CD4-positive, alpha-beta T cell (primary cell): ENCODE measurements around the gene MCU. TPM values are rescaled to one million over a fixed set of nuclear protein-coding genes. Genes with fewer than 3 reads are reported as not detected.
"Not testable (repeated sequence)": the region's sequence is repeated elsewhere in the genome, so short reads cannot be mapped to it uniquely, and the experiment has no call there.

ENCODE experiments used
- ATAC-seq: fragments of 200-7000 bp; cut with Tn5 transposase; one replicate; pipeline ENCODE4 v1.10.0; 2022; ENCODE audit warnings: mild to moderate bottlenecking; ENCODE audit not compliant: poor library complexity
- CTCF ChIA-PET: fragments of 350-600 bp; sonication (Branson Sonifier 250); formaldehyde crosslinking; loops from one replicate; lab custom pipeline; 2021; ENCODE audit warnings: antibody characterized with exemption, inconsistent platforms; lab: Charles Lee
- POLR2A ChIA-PET: fragments of 350-600 bp; sonication (Branson Sonifier 250); formaldehyde crosslinking; loops from one replicate; lab custom pipeline; 2021; ENCODE audit warnings: antibody characterized with exemption, inconsistent platforms; lab: Charles Lee
- DNase-seq, 14 experiments: peaks; one replicate each; pipeline ENCODE4 v3.0.0-alpha.2; 2013 to 2020; ENCODE audit warnings: mixed read lengths in 2 of 14
- H3K27ac ChIP-seq, 2 donors: one replicate each; pipeline versions ENCODE4 v1.5.1 to v1.7.0; 2013; ENCODE audit warnings: low read length in 2 of 2, low read depth in 1 of 2, mild to moderate bottlenecking in 1 of 2
- H3K27me3 ChIP-seq, 2 experiments: 1 replicate in 1 of 2; 2 replicates in 1 of 2; pipeline versions ENCODE4 v1.6.1 to v1.7.0; 2013; ENCODE audit warnings: low read length in 2 of 2, control low read depth in 1 of 2, mild to moderate bottlenecking in 1 of 2, moderate library complexity in 1 of 2; ENCODE audit not compliant: insufficient read depth in 2 of 2, control insufficient read depth in 1 of 2
- H3K36me3 ChIP-seq: one replicate; pipeline ENCODE4 v1.6.1; 2013; ENCODE audit warnings: low read length, control low read depth; ENCODE audit not compliant: insufficient read depth
- H3K4me1 ChIP-seq: one replicate; pipeline ENCODE4 v1.6.1; 2013; ENCODE audit warnings: low read length, control low read depth; ENCODE audit not compliant: insufficient read depth
- H3K4me3 ChIP-seq: one replicate; pipeline ENCODE4 v1.5.1; 2013; ENCODE audit warnings: mild to moderate bottlenecking, low read length, moderate library complexity
- H3K9me3 ChIP-seq, 2 experiments: 1 replicate in 1 of 2; 2 replicates in 1 of 2; pipeline versions ENCODE4 v1.6.1 to v1.7.0; 2013; ENCODE audit warnings: low read length in 2 of 2, mild to moderate bottlenecking in 2 of 2, control low read depth in 1 of 2, moderate library complexity in 1 of 2; ENCODE audit not compliant: control insufficient read depth in 1 of 2, insufficient read depth in 1 of 2
- H3K27ac Mint-ChIP-seq: one replicate; pipeline ENCODE4 v1.8.0; 2020; ENCODE audit warnings: mixed read lengths
- H3K27me3 Mint-ChIP-seq: one replicate; pipeline ENCODE4 v1.8.0; 2021; ENCODE audit warnings: mixed read lengths
- H3K36me3 Mint-ChIP-seq: one replicate; pipeline ENCODE4 v1.8.0; 2021; ENCODE audit warnings: low read depth, mixed read lengths
- H3K4me1 Mint-ChIP-seq: one replicate; pipeline ENCODE4 v1.8.0; 2021; ENCODE audit warnings: low read depth, mixed read lengths
- H3K4me3 Mint-ChIP-seq: one replicate; pipeline ENCODE4 v1.8.0; 2020; ENCODE audit warnings: mild to moderate bottlenecking, mixed read lengths
- H3K9me3 Mint-ChIP-seq: one replicate; pipeline ENCODE4 v1.8.0; 2020; ENCODE audit warnings: mixed read lengths
- CTCF ChIP-seq: fragments of 200-600 bp; IDR thresholded peaks from one replicate; pipeline ENCODE4 v1.8.0; 2022; ENCODE audit warnings: antibody characterized with exemption, mild to moderate bottlenecking
- intact Hi-C, 2 experiments: fragments of 100-400 bp; cut with DNase I in 1 of 2; cut with micrococcal nuclease in 1 of 2; formaldehyde crosslinking; loops; one replicate each; pipeline versions ENCODE4 v1.15.1 to v1.9.0; 2023 to 2025; cut with DNase I, micrococcal nuclease
- polyA plus RNA-seq, 2 donors: library from polyadenylated mRNA; unstranded; fragments of 120-200 nt; gene quantifications; one replicate each; pipeline ENCODE4 v1.2.1, GENCODE V29; 2013
- total RNA-seq, 174 experiments: library from RNA in 2 of 174; stranded (reverse) in 2 of 174; gene quantifications; one replicate each; pipeline ENCODE4 v1.2.3 and lab custom pipeline; 2021 to 2026

Gene MCU
- total RNA-seq (10 to 100 TPM; 10.3 to 12.0 TPM), total RNA-seq (lab: John Stamatoyannopoulos, UW) (4.5 to 30.2 (median 14.6) reads per million in 172 experiments)
- 10.5 TPM for polyA plus RNA-seq (2013, experiment 1 of 2)
- 12.4 TPM for polyA plus RNA-seq (2013, experiment 2 of 2)

- Histone ChIP-seq H3K9me3 (no peaks in the 10 kb centered on the region), H3K4me1 (peaks cover 10% of the 10 kb centered on the region), H3K4me3 (peak within 1 kb of the TSS; percentile 79), H3K36me3 (no peaks in the 10 kb centered on the region), H3K27ac (peak within 1 kb of the TSS in 1 of 2 donors; percentile 24), H3K27me3 (no peaks in the 10 kb centered on the region)
- CTCF ChIA-PET, result interaction anchor here (0.6 to 1.3 kb wide), 4 partner anchors 67 to 643 kb away, joined by 3 to 7 read pairs (median 5); partner anchors contain the start of gene MICU1
- ATAC-seq, result peak; percentile 96
- Mint-ChIP-seq H3K9me3 (no peaks in the 10 kb centered on the region), H3K36me3 (no peaks in the 10 kb centered on the region), H3K27ac (peak within 1 kb of the TSS; percentile 41), H3K4me1 (peaks cover 43% of the 10 kb centered on the region), H3K4me3 (peak within 1 kb of the TSS; percentile 91), H3K27me3 (no peaks in the 10 kb centered on the region)
- peak; percentile 86 to 96 (median 92) for DNase-seq
- TF ChIP-seq CTCF, result no peak
- POLR2A ChIA-PET, result interaction anchor here (0.6 to 1.5 kb wide), 20 partner anchors 8 to 1894 kb away, joined by 3 to 13 read pairs (median 3); partner anchors contain the start of genes ANXA7, DNAJB12, DNAJC9 and MICU1
- intact Hi-C loops, result loop anchor here (2.0 to 10.0 kb wide), 8 partner anchors 65 to 837 kb away; partner anchors contain the start of genes MICU1 (in 2 of the 2), ECD (in 1 of the 2), FAM149B1 (in 1 of the 2) and MRPS16 (in 1 of the 2)
Measured at GRCh38 chr10:72691863-72692743, at the start of gene MCU. Gene MCU, plus strand, starts transcription at chr10:72692143. Its CDS starts 9 bp downstream, at chr10:72692152.

- ATAC-seq, result no peak
- no peak overlapping the region for H3K4me3 Mint-ChIP-seq
- POLR2A ChIA-PET, result no interaction called here
- no peaks in the 10 kb centered on the region for H3K36me3 Mint-ChIP-seq
- no peaks in the 10 kb centered on the region for H3K9me3 Mint-ChIP-seq
- DNase-seq, result no peak
- Histone ChIP-seq H3K9me3 (no peaks in the 10 kb centered on the region), H3K27ac (no peak overlapping the region), H3K4me3 (no peak overlapping the region), H3K27me3 (no peaks in the 10 kb centered on the region), H3K36me3 (no peaks in the 10 kb centered on the region), H3K4me1 (no peaks in the 10 kb centered on the region)
- no peak overlapping the region for H3K27ac Mint-ChIP-seq
- TF ChIP-seq CTCF, result no peak
- intact Hi-C loops, result no loop called here
- no peaks in the 10 kb centered on the region for H3K4me1 Mint-ChIP-seq
- CTCF ChIA-PET, result no interaction called here
- H3K27me3 Mint-ChIP-seq, result peaks cover 12% of the 10 kb centered on the region
Measured at GRCh38 chr10:72642318-72642717, 49.6 kb upstream of the MCU start.

- H3K4me1 ChIP-seq, result no peaks in the 10 kb centered on the region
- no peaks in the 10 kb centered on the region for H3K36me3 ChIP-seq
- Mint-ChIP-seq H3K9me3 (no peaks in the 10 kb centered on the region), H3K27me3 (peaks cover 12% of the 10 kb centered on the region), H3K36me3 (no peaks in the 10 kb centered on the region), H3K27ac (no peak overlapping the region), H3K4me1 (no peaks in the 10 kb centered on the region), H3K4me3 (no peak overlapping the region)
- ATAC-seq (no peak), DNase-seq (no peak)
- H3K4me3 ChIP-seq, result no peak overlapping the region
- no peak for TF ChIP-seq CTCF
- no peaks in the 10 kb centered on the region for H3K27me3 ChIP-seq
- CTCF ChIA-PET, result interaction anchor here (0.9 kb wide), 1 partner anchor 35 kb away, joined by 3 read pairs; no protein-coding TSS in a partner anchor
- POLR2A ChIA-PET, result no interaction called here
- H3K9me3 ChIP-seq, result no peaks in the 10 kb centered on the region
- intact Hi-C loops, result no loop called here
- no peak overlapping the region for H3K27ac ChIP-seq
Measured at GRCh38 chr10:72645263-72645858, 46.6 kb upstream of the MCU start.

- H3K4me3 Mint-ChIP-seq, H3K9me3 ChIP-seq, H3K27me3 Mint-ChIP-seq, H3K36me3 ChIP-seq, H3K27me3 ChIP-seq, H3K9me3 Mint-ChIP-seq, H3K4me1 Mint-ChIP-seq, intact Hi-C loops, H3K36me3 Mint-ChIP-seq, DNase-seq, H3K4me1 ChIP-seq, H3K27ac Mint-ChIP-seq, H3K4me3 ChIP-seq, ATAC-seq, H3K27ac ChIP-seq: not testable (repeated sequence)
- POLR2A ChIA-PET, result interaction anchor here (0.6 kb wide), 1 partner anchor 43 kb away, joined by 3 read pairs; no protein-coding TSS in a partner anchor
- CTCF ChIA-PET, result interaction anchor here (0.6 kb wide), 1 partner anchor 1218 kb away, joined by 3 read pairs; no protein-coding TSS in a partner anchor
Measured at GRCh38 chr10:72646971-72647370, 45.0 kb upstream of the MCU start.
